Endodermal cell (in vitro differentiated cells): ENCODE results near the gene NELFA. TPM values are rescaled to one million over a fixed set of nuclear protein-coding genes. Genes with fewer than 3 reads are reported as not detected.
A peak's percentile ranks its signal among the peaks of the same experiment; 100 is the strongest.

Source experiments
- DNase-seq: peaks from one replicate; pipeline ENCODE4 v3.0.0-alpha.2; 2017
- H3K27ac ChIP-seq: 2 replicates; pipeline ENCODE4 v1.5.1; 2013; ENCODE audit warnings: mild to moderate bottlenecking, low read depth, low read length, moderate library complexity
- H3K27me3 ChIP-seq: 2 replicates; pipeline ENCODE4 v1.6.1; 2013; ENCODE audit warnings: mild to moderate bottlenecking, low read length, moderate library complexity; ENCODE audit not compliant: insufficient read depth, control insufficient read depth, poor library complexity, severe bottlenecking
- H3K36me3 ChIP-seq: 2 replicates; pipeline ENCODE4 v1.7.0; 2013; ENCODE audit warnings: mild to moderate bottlenecking, low read length, moderate library complexity; ENCODE audit not compliant: control insufficient read depth, insufficient read depth
- H3K4me1 ChIP-seq: one replicate; pipeline ENCODE4 v1.7.0; 2013; ENCODE audit warnings: low read length; ENCODE audit not compliant: control insufficient read depth, insufficient read depth
- H3K4me3 ChIP-seq: 2 replicates; pipeline ENCODE4 v1.5.1; 2013; ENCODE audit warnings: mild to moderate bottlenecking, low read length, moderate library complexity
- H3K9ac ChIP-seq: 2 replicates; pipeline ENCODE4 v1.6.1; 2013; ENCODE audit warnings: mild to moderate bottlenecking, low read length, moderate library complexity; ENCODE audit not compliant: poor library complexity, severe bottlenecking; ENCODE audit errors: extremely low read depth
- H3K9me3 ChIP-seq: 2 replicates; pipeline ENCODE4 v1.6.1; 2013; ENCODE audit warnings: mild to moderate bottlenecking, low read length, moderate library complexity; ENCODE audit not compliant: control insufficient read depth
- H3K27ac Mint-ChIP-seq: 2 replicates; pipeline ENCODE4 v1.8.0; 2020; ENCODE audit warnings: mixed read lengths
- H3K27me3 Mint-ChIP-seq: 2 replicates; pipeline ENCODE4 v1.8.0; 2021; ENCODE audit warnings: mild to moderate bottlenecking, mixed read lengths; ENCODE audit not compliant: insufficient read depth
- H3K36me3 Mint-ChIP-seq: 2 replicates; pipeline ENCODE4 v1.8.0; 2020; ENCODE audit warnings: low read depth, mixed read lengths
- H3K4me1 Mint-ChIP-seq: 2 replicates; pipeline ENCODE4 v1.8.0; 2020; ENCODE audit warnings: mixed read lengths
- H3K4me3 Mint-ChIP-seq: 2 replicates; pipeline ENCODE4 v1.8.0; 2020; ENCODE audit warnings: mild to moderate bottlenecking, moderate library complexity, mixed read lengths
- H3K9me3 Mint-ChIP-seq: 2 replicates; pipeline ENCODE4 v1.8.0; 2020; ENCODE audit warnings: mild to moderate bottlenecking, mixed read lengths
- CTCF ChIP-seq: fragments of 200-600 bp; sonication (generic); conservative IDR thresholded peaks from 2 replicates; pipeline ENCODE4 v1.5.0; 2021; ENCODE audit warnings: antibody characterized with exemption, mild to moderate bottlenecking
- WGBS, 2 experiments: methylation state at CpG; one replicate each; pipeline versions ENCODE4 v1.1.5 to v1.1.7; 2013; ENCODE audit warnings: missing lambda C conversion rate in 2 of 2, mixed read lengths in 1 of 2; ENCODE audit not compliant: insufficient coverage in 1 of 2, insufficient read length in 1 of 2; 5-methylcytosine and 5-hydroxymethylcytosine counted together
- total RNA-seq, 2 donors: library from RNA; stranded (reverse); fragmentation: NEBNext Ultra II Directional in 1 of 2; extraction: Animal tissue kit (Norgen Biotek cat#: 25700) in 1 of 2; gene quantifications; 2 replicates in 1 of 2; 3 replicates in 1 of 2; pipeline ENCODE4 v1.2.1, GENCODE V29; 2021

NELFA gene
- total RNA-seq, 2 donors from 2014 or later = 54.8 to 60.1 TPM

- no peak overlapping the region for H3K9ac ChIP-seq
- Mint-ChIP-seq H3K27me3 (no peaks in the 10 kb centered on the region), H3K4me1 (no peaks in the 10 kb centered on the region), H3K36me3 (peaks cover 78% of the 10 kb centered on the region), H3K9me3 (no peaks in the 10 kb centered on the region), H3K4me3 (no peak overlapping the region), H3K27ac (no peak overlapping the region)
- WGBS, 2 experiments = 95 to 96% methylated on average over 13 of the region's 13 CpGs
- DNase-seq = peak; percentile 39
- no peaks in the 10 kb centered on the region for H3K9me3 ChIP-seq
- H3K27ac ChIP-seq = no peak overlapping the region
- H3K4me3 ChIP-seq = no peak overlapping the region
- TF ChIP-seq CTCF = no peak
- H3K36me3 ChIP-seq = peaks cover 82% of the 10 kb centered on the region
- H3K4me1 ChIP-seq = no peaks in the 10 kb centered on the region
- H3K27me3 ChIP-seq = no peaks in the 10 kb centered on the region
Observed at GRCh38 chr4:1978226-1978625, 30.5 kb downstream of the NELFA start.

- 95 to 97% methylated on average over 26 to 35 of the region's 35 CpGs for WGBS, 2 experiments
- peaks cover 83% of the 10 kb centered on the region for H3K36me3 Mint-ChIP-seq
- no peaks in the 10 kb centered on the region for H3K4me1 Mint-ChIP-seq
- DNase-seq = peak; percentile 39
- H3K4me3 Mint-ChIP-seq = no peak overlapping the region
- Histone ChIP-seq H3K4me1 (no peaks in the 10 kb centered on the region), H3K27ac (no peak overlapping the region), H3K27me3 (no peaks in the 10 kb centered on the region), H3K9ac (no peak overlapping the region), H3K9me3 (no peaks in the 10 kb centered on the region), H3K4me3 (no peak overlapping the region), H3K36me3 (peaks cover 83% of the 10 kb centered on the region)
- H3K9me3 Mint-ChIP-seq = no peaks in the 10 kb centered on the region
- no peaks in the 10 kb centered on the region for H3K27me3 Mint-ChIP-seq
- peak overlapping the region; percentile 44 for H3K27ac Mint-ChIP-seq
- TF ChIP-seq CTCF = no peak
Observed at GRCh38 chr4:1976416-1977352, 32.1 kb downstream of the NELFA start.

GRCh38 chr4:1975880-1976279, 32.9 kb downstream of the NELFA start:
- H3K27me3 ChIP-seq = no peaks in the 10 kb centered on the region
- TF ChIP-seq CTCF = no peak
- H3K4me1 ChIP-seq = no peaks in the 10 kb centered on the region
- H3K27me3 Mint-ChIP-seq = no peaks in the 10 kb centered on the region
- DNase-seq = no peak
- no peaks in the 10 kb centered on the region for H3K9me3 ChIP-seq
- H3K4me1 Mint-ChIP-seq = no peaks in the 10 kb centered on the region
- H3K9me3 Mint-ChIP-seq = no peaks in the 10 kb centered on the region
- H3K4me3 ChIP-seq = no peak overlapping the region
- H3K9ac ChIP-seq = no peak overlapping the region
- H3K36me3 Mint-ChIP-seq = peaks cover 80% of the 10 kb centered on the region
- peaks cover 83% of the 10 kb centered on the region for H3K36me3 ChIP-seq
- 95 to 99% methylated on average over 11 of the region's 11 CpGs for WGBS, 2 experiments
- peak overlapping the region; percentile 45 for H3K27ac Mint-ChIP-seq
- H3K27ac ChIP-seq = no peak overlapping the region
- no peak overlapping the region for H3K4me3 Mint-ChIP-seq
